Prostate gland (tissue), 2 donors: ENCODE measurements around the gene KCND2.

Experiments used
- POLR2A ChIP-seq: fragments of 450-650 bp; IDR thresholded peaks from one replicate; pipeline ENCODE4 v1.6.1; 2016; ENCODE audit warnings: antibody characterized with exemption, mild to moderate bottlenecking
- TF ChIP-seq, protein P1 (sequence below), 4 experiments: fragments of 200-600 bp in 2 of 4; fragments of 450-650 bp in 2 of 4; sonication (generic) in 2 of 4; IDR thresholded peaks; 1 replicate in 3 of 4; 2 replicates in 1 of 4; pipeline ENCODE4 v1.5.1; 2016 to 2019; ENCODE audit warnings: antibody characterized with exemption in 4 of 4, mild to moderate bottlenecking in 2 of 4, moderate library complexity in 2 of 4

DNA sequence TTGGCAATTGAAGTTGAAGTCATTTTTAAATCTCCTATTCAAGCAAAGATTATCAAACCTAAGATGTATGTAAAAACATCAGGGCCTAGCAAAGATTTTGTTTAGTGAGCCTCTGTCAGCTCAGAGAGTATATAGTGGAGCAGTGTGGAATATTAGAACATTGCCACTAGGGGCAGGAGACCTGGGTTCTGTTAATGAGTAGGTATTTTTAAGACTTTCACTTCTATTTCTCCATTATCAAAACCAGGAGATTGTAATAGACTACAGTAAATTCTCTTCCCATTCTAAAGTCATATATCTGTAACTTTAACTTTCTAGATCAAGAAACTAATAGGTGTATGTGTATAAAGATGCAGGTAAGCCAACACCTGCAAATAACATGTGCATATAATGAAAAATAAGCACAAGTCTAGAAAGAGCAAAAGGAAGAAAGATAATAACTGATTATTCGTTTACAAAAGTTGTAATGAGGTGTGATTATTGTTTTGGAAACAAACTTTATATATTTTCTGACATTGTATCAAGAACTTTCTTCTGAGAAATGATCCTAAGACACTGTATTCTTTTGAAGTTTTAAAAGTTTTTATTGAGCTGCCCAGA lies 64.4 kb downstream of the KCND2 start:
- TF ChIP-seq POLR2A, result no peak
- TF ChIP-seq, protein P1, sequence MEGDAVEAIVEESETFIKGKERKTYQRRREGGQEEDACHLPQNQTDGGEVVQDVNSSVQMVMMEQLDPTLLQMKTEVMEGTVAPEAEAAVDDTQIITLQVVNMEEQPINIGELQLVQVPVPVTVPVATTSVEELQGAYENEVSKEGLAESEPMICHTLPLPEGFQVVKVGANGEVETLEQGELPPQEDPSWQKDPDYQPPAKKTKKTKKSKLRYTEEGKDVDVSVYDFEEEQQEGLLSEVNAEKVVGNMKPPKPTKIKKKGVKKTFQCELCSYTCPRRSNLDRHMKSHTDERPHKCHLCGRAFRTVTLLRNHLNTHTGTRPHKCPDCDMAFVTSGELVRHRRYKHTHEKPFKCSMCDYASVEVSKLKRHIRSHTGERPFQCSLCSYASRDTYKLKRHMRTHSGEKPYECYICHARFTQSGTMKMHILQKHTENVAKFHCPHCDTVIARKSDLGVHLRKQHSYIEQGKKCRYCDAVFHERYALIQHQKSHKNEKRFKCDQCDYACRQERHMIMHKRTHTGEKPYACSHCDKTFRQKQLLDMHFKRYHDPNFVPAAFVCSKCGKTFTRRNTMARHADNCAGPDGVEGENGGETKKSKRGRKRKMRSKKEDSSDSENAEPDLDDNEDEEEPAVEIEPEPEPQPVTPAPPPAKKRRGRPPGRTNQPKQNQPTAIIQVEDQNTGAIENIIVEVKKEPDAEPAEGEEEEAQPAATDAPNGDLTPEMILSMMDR (IDR thresholded peaks at IDR 0.05), result peak in 2 of 4 experiments; percentile 16 to 21
